Heart right ventricle (tissue), 16 donors: ENCODE results near the gene SLC25A14. TPM values are rescaled to one million over a fixed set of nuclear protein-coding genes. Genes with fewer than 3 reads are reported as not detected.
"Not testable (repeated sequence)": the region's sequence is repeated elsewhere in the genome, so short reads cannot be mapped to it uniquely, and the experiment has no call there.

ENCODE experiments used
- ATAC-seq, 8 donors: fragments of 200-7000 bp; cut with Tn5 transposase; one replicate each; pipeline ENCODE4 v1.9.1; 2020; ENCODE audit warnings: mild to moderate bottlenecking in 8 of 8, moderate library complexity in 8 of 8, moderate number of reproducible peaks in 1 of 8
- DNase-seq, 2 donors: peaks; one replicate each; pipeline ENCODE4 v3.0.0-alpha.2; 2020
- H3K27ac ChIP-seq, 10 donors: fragments of 200-600 bp; sonication (generic) in 2 of 10; one replicate each; pipeline versions ENCODE4 v1.5.0 to v1.8.0; 2020 to 2022; ENCODE audit warnings: mild to moderate bottlenecking in 3 of 10
- H3K27me3 ChIP-seq, 7 donors: fragments of 200-600 bp; one replicate each; pipeline ENCODE4 v1.8.0; 2021 to 2022; ENCODE audit warnings: mild to moderate bottlenecking in 2 of 7
- H3K36me3 ChIP-seq, 9 donors: fragments of 200-600 bp; sonication (generic) in 1 of 9; one replicate each; pipeline versions ENCODE4 v1.5.0 to v1.8.0; 2020 to 2022; ENCODE audit warnings: mild to moderate bottlenecking in 2 of 9
- H3K4me1 ChIP-seq, 9 donors: fragments of 200-600 bp; sonication (generic) in 1 of 9; one replicate each; pipeline versions ENCODE4 v1.5.0 to v1.8.0; 2020 to 2022; ENCODE audit warnings: mild to moderate bottlenecking in 4 of 9
- H3K4me3 ChIP-seq, 10 donors: fragments of 200-600 bp; sonication (generic) in 2 of 10; one replicate each; pipeline versions ENCODE4 v1.5.0 to v1.8.0; 2020 to 2022; ENCODE audit warnings: mild to moderate bottlenecking in 7 of 10, moderate library complexity in 2 of 10
- H3K9me3 ChIP-seq, 11 donors: fragments of 200-600 bp in 10 of 11; sonication (generic) in 2 of 11; one replicate each; pipeline versions ENCODE4 v1.5.0 to v1.8.0; 2013 to 2022; ENCODE audit warnings: mild to moderate bottlenecking in 2 of 11, control low read depth in 1 of 11, moderate library complexity in 1 of 11
- WGBS, 2 donors: extraction: QIAGEN DNeasy Blood & Tissue Kit; methylation state at CpG; one replicate each; pipeline ENCODE4 v1.1.7; 2013; ENCODE audit warnings: inconsistent platforms in 1 of 2; 5-methylcytosine and 5-hydroxymethylcytosine counted together
- intact Hi-C, 10 donors: fragments of 100-400 bp; cut with DNase I; formaldehyde crosslinking; loops; one replicate each; pipeline versions ENCODE4 v1.11.1 to v1.14.2; 2022
- polyA plus RNA-seq, 2 donors: library from polyadenylated mRNA; stranded (reverse); fragments of 200-250 nt; gene quantifications; one replicate each; pipeline ENCODE4 v1.2.3, GENCODE V29; 2013
- total RNA-seq, 10 donors: library from RNA; stranded (reverse); fragmentation: NEBNext Ultra II Directional in 3 of 10; extraction: Animal tissue kit (Norgen Biotek cat#: 25700) in 3 of 10; gene quantifications; one replicate each; pipeline versions ENCODE4 v1.2.1 to v1.2.4, GENCODE V29; 2021 to 2023
- TF ChIP-seq, protein P1 (sequence below), 9 donors: fragments of 200-600 bp; sonication (generic) in 2 of 9; IDR thresholded peaks; one replicate each; pipeline versions ENCODE4 v1.5.0 to v1.8.0; 2021 to 2022; ENCODE audit warnings: antibody characterized with exemption in 9 of 9, mild to moderate bottlenecking in 5 of 9, moderate library complexity in 1 of 9
- donor health status: Arrhythmogenic right ventricular cardiomyopathy.
- donor health status: ischemic (EF 13 %, LVEDD 7.1; RV severe dilation, severe dysfunction).
- donor health status: healthy with polysubstance abuse.
- donor health status: DM: no; HTN: yes; CAD: no.
- donor health status: DM: no; HTN: no; CAD: no.
- donor health status: ischemic (EF 25% LVEDD 6.9; RV normal size, moderate dysfunction).
- donor health status: ischemic (EF 25% LVEDD 5.7; RV mildly dilated, moderate dysfunction).
- donor health status: healthy.
- donor health status: DM: yes; HTN: yes; CAD: no.
- donor health status: Ischemic cardiomyopathy.
- donor health status: ischemic (EF 35%, LVEDD 5.7; RV mildly dilated, moderate dysfunction).
- donor health status: nonischemic (EF 11% LVEDD 7.7; RV severe dilation, severe dysfunction).
- donor health status: DM: yes; HTN: yes; CAD: no.
- donor health status: PGD.
- donor health status: ischemic (EF 29% LVEDD 5.4; RV normal size, mild dysfunction).
- donor health status: nonischemic (EF 23%, LVEDD 6.1; RV moderate dilation, normal function).

Gene SLC25A14
- total and polyA plus RNA-seq, 12 donors, result 4.1 to 9.9 (median 6.8) TPM

DNA sequence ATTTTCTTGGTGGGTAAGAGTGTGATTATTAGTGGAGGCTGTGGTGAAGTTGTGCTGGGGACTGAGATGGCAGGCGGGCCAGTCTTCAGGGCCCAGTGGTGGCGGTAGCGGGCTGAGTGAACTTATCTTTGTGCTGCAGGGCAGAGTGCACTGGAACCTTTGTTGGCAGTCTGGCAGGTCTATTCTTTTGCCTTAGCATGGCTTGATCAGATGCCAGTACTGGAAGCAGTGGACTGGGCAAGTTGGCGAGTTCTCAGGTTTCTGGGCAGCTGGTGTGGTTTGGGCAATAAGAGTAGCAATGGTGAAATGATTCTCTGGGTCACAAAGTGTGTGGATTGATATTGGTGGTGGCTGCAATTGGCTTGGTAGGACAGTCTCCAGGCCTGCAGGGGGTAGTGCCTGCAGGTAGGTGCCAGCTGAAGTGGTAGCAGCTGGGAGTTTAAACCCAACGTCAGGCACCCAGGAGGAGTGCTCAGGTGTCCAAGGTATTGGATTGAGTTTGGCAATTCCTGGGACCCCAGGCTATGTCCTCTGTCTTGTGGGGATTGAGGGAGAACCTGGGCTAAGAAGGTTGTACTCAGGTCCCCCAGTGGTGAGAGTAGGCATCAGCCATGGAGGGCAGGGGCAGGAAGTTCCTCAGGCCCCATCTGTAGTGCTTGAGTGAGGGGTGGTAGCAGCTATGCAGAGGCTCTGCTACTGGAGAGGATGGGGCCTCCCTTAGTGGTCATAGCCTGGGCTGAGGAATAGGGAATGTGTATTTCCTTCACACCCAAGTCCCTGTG lies 34.9 kb upstream of the SLC25A14 start:
- Histone ChIP-seq H3K27ac (no peak overlapping the region), H3K9me3 (no peaks in the 10 kb centered on the region), H3K36me3 (no peaks in the 10 kb centered on the region), H3K4me1 (no peaks in the 10 kb centered on the region), H3K27me3 (peaks cover 0 to 2% (median 0%) of the 10 kb centered on the region in 7 donors), H3K4me3 (no peak overlapping the region)
- intact Hi-C loops, result no loop called here
- DNase-seq (no peak), ATAC-seq (no peak)
- TF ChIP-seq, protein P1, sequence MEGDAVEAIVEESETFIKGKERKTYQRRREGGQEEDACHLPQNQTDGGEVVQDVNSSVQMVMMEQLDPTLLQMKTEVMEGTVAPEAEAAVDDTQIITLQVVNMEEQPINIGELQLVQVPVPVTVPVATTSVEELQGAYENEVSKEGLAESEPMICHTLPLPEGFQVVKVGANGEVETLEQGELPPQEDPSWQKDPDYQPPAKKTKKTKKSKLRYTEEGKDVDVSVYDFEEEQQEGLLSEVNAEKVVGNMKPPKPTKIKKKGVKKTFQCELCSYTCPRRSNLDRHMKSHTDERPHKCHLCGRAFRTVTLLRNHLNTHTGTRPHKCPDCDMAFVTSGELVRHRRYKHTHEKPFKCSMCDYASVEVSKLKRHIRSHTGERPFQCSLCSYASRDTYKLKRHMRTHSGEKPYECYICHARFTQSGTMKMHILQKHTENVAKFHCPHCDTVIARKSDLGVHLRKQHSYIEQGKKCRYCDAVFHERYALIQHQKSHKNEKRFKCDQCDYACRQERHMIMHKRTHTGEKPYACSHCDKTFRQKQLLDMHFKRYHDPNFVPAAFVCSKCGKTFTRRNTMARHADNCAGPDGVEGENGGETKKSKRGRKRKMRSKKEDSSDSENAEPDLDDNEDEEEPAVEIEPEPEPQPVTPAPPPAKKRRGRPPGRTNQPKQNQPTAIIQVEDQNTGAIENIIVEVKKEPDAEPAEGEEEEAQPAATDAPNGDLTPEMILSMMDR (IDR thresholded peaks at IDR 0.05), result no peak
- WGBS, 2 donors, result 88 to 90% methylated on average over 5 of the region's 5 CpGs

DNA sequence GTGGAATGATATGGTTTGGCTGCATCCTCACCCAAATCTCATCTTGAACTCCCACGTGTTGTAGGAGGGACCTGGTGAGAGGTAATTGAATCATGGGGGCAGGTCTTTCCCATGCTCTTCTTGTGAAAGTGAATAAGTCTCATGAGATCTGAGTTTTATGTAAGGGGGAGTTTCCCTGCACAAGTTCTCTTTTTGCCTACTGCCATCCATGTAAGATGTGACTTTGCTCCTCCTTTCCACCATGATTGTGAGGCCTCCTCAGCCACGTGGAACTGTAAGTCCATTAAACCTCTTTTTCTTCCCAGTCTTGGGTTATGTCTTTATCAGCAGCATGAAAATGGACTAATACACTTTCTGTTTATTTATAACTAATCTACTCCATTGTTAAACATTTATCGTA lies 19.8 kb upstream of the SLC25A14 start:
- 67 to 72% methylated on average over 3 of the region's 3 CpGs for WGBS, 2 donors

DNA sequence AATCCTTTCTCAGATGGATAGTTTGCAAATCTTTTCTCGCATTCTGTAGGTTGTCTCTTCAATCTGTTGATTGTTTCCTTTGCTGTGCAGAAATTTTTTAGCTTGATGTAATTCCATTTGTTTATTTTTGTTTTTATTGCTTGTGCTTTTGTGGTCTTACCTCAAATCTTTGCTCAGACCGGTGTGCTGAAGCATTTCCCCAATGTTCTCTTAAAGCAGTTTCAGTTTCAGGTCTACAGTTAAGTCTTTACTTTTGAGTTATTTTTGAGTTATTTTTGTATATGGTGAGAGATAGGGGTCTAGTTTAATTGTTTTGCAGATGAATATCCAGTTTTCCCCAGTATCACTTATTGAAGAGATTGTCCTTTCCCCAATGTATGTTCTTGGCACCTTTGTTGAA lies 18.2 kb upstream of the SLC25A14 start:
- no peaks in the 10 kb centered on the region for H3K9me3 ChIP-seq
- H3K4me3 ChIP-seq, result no peak overlapping the region
- peaks cover 0 to 37% (median 0%) of the 10 kb centered on the region in 7 donors for H3K27me3 ChIP-seq
- no peak overlapping the region for H3K27ac ChIP-seq
- H3K36me3 ChIP-seq, result no peaks in the 10 kb centered on the region
- TF ChIP-seq, protein P1 (IDR thresholded peaks at IDR 0.05), result no peak
- WGBS, 2 donors, result 86 to 91% methylated on average over 2 of the region's 2 CpGs
- no peaks in the 10 kb centered on the region for H3K4me1 ChIP-seq
- DNase-seq (no peak), ATAC-seq (no peak)
- intact Hi-C loops, result no loop called here

More for the DNA sequence above, 19.8 kb upstream of the SLC25A14 start:
- ATAC-seq, H3K36me3 ChIP-seq, H3K27ac ChIP-seq, intact Hi-C loops, H3K9me3 ChIP-seq, H3K4me3 ChIP-seq, DNase-seq, H3K4me1 ChIP-seq: not testable (repeated sequence)
- H3K27me3 ChIP-seq, result peaks cover 0 to 39% (median 0%) of the 10 kb centered on the region in 7 donors

DNA sequence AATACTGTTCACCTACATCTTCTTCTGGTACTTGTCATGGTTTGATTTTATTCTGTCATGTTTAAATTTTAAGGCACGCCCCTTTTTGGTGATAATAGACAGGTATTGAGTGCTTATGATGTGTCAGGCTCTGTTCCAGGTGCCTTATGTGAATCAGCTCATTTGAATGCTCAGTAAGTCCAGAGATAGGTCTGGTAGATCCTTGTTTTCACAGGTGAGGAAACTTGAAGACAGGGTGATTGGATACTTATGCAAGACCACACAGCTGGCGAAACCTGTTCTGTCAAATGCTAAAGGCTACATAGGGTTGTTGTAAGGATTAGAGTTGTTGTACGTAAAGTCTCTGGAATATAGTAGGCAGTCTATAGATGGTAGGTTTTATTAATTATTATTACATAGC lies 9.6 kb upstream of the SLC25A14 start:
- intact Hi-C loops, result loop anchor here in 2 of 10 donors (10.0 kb wide), 1 partner anchor 585 kb away; no protein-coding TSS in a partner anchor
- TF ChIP-seq, protein P1 (IDR thresholded peaks at IDR 0.05), result no peak
- no peaks in the 10 kb centered on the region for H3K9me3 ChIP-seq
- WGBS, 2 donors, result 75 to 88% methylated on average over 3 of the region's 3 CpGs
- no peak for DNase-seq
- no peak overlapping the region for H3K27ac ChIP-seq
- H3K4me1 ChIP-seq, result no peaks in the 10 kb centered on the region
- ATAC-seq, result no peak
- peaks cover 0 to 69% (median 0%) of the 10 kb centered on the region in 7 donors for H3K27me3 ChIP-seq
- no peaks in the 10 kb centered on the region for H3K36me3 ChIP-seq
- H3K4me3 ChIP-seq, result no peak overlapping the region

DNA sequence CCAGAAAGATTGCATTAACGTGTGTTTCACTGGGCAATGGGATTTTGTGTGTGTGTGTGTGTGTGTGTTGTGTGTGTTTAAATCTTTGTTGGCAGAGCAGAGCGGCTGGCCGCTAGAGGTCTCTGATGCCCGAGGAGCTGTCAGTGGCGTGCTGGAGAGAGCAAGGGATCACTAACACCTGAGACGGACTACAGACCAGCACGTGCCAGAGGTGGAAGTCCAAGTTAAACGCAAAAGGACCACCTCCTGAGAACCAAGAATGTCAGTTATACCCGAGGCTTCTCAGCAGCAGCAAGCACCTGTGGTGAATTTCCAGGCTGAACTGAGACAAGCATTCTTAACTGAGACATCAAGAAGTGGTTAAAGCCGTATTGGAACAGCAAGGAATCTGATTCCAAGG lies 9.0 kb upstream of the SLC25A14 start:
- Histone ChIP-seq H3K4me1 (no peaks in the 10 kb centered on the region), H3K4me3 (no peak overlapping the region), H3K36me3 (no peaks in the 10 kb centered on the region), H3K27ac (no peak overlapping the region), H3K9me3 (no peaks in the 10 kb centered on the region), H3K27me3 (peaks cover 0 to 63% (median 0%) of the 10 kb centered on the region in 7 donors)
- DNase-seq, result peak; percentile 6 to 14
- TF ChIP-seq, protein P1 (IDR thresholded peaks at IDR 0.05), result peak in 7 of 9 donors; percentile 20 to 46 (median 36)
- intact Hi-C loops, result loop anchor here in 2 of 10 donors (10.0 kb wide), 1 partner anchor 584 kb away; no protein-coding TSS in a partner anchor
- peak in 1 of 8 donors; percentile 56 for ATAC-seq
- 5 to 7% methylated on average over 10 of the region's 10 CpGs for WGBS, 2 donors
